GM18861 (cell line): ENCODE results near the gene FEM1B.
A peak's percentile ranks its signal among the peaks of the same experiment; 100 is the strongest.

ENCODE experiments used
- ATAC-seq: cut with Tn5 transposase; IDR thresholded peaks from one replicate; pipeline ENCODE4 v1.9.1; 2021; ENCODE audit not compliant: unreplicated experiment

Gene FEM1B

GRCh38 chr15:68284616-68285258 is 7.2 kb downstream of the FEM1B start:
- no peak for ATAC-seq

DNA sequence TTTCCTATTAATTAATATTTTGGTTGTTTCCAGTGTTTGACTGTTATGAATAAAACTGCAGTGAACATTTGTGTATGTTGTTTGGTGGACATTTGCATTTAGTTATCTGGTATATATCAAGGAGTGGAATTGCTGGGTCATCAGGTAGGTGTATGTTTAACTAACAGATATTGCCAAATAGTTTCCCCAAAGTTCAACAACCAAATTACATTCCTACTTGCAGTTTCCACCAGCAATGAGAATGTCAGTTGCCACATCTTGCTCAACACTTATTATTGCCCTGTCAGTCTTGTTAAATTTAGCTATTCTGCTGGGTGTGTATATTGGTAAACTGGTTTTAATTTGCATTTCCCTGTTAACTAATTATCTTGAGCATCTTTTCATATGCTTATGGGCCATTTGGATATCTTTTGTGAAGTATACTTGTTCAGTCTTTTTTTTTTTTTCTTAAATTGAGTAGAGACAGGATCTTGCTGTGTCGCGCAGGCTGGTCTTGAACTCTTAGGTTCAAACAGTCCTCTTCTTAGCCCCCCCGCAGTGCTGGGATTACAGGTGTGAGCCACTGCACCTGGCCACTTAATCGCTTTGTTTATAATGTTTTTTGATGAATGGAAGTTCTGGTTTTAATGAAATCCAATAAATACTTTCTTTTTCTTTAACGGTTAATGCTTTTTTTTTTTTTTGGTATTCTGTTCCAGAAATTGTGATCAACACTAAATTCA is 7.9 kb downstream of the FEM1B start:
- ATAC-seq, result no peak

DNA sequence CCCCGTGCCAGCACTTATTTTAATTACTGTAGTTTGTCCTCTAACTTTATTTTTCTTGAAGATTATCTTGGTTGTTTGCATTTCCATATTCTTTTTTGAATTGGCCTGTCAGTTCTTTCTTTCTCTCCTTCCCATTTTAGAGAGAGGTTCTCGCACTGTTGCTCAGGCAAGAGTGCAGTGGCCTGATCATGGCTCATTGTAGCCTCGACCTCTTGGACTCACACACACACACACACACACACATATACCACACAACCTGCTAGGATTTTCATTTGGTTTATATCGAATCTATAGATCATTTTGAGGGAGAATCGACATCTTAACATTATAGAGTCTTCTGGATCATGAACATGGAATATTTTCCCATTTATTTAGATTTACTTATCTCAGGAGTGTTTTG is 8.7 kb downstream of the FEM1B start:
- no peak for ATAC-seq

DNA sequence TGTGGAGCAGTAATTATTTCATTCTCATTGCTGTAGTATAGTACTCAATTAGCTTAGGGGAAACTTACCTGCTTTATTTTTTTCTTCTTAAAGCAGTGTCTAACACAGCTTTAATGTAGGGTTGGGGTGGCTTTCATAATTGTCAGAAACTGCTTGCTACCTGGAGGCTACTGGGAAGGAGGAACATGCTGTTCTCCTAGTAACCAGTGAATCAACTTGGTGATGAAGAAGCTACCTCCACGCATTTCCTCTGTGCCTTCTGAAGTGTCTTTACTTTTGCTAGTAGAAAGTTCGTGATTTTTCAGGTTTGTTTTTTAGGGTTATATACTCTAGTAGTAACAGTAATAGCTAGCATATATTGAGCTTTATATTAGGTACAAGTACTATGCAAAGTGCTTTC is 11.5 kb downstream of the FEM1B start:
- ATAC-seq, result no peak

DNA sequence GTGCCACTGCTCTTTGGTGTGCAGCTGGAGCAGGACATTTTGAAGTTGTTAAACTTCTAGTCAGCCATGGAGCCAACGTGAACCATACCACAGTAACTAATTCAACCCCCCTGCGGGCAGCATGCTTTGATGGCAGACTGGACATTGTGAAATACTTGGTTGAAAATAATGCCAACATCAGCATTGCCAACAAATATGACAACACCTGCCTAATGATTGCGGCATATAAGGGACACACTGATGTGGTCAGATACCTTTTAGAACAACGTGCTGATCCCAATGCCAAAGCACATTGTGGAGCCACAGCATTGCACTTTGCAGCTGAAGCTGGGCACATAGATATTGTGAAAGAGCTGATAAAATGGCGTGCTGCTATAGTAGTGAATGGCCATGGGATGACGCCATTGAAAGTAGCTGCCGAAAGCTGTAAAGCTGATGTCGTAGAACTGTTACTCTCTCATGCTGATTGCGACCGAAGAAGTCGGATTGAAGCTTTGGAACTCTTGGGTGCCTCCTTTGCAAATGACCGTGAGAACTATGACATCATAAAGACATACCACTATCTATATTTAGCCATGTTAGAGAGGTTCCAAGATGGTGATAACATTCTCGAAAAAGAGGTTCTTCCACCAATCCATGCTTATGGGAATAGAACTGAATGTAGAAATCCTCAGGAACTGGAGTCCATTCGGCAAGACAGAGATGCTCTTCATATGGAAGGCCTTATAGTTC is 12.2 kb downstream of the FEM1B start:
- ATAC-seq, result no peak

GRCh38 chr15:68290715-68291114 is 13.2 kb downstream of the FEM1B start:
- ATAC-seq, result no peak

DNA sequence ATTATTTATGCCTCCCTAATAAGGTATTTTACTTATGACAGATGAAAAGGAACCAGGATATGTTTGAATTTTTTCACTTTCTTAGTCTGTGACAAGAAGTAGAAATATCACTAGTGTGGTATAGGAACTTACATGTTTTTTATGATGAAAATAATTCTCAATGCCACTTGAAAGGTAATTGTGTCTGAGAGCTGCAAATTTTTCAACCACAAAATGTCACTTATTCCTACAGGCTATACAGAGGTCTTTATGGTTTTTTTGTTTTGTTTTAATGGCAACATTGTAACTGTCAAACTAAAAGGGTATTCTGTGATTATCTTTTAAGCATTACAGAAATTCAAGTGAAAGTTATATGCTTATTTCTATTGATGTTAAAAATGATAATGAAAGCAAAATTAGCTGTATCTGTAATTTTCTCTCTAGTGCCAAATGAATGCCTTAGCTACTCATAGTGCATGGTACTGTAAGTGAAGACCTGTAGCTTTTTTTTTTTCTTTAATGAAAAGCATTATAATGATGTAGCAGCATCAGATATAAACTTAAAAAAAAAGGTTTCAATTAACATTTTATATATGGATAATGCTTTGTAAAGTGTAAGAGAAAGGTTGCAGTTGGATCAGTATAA is 14.7 kb downstream of the FEM1B start:
- no peak for ATAC-seq

GRCh38 chr15:68292967-68293366 is 15.4 kb downstream of the FEM1B start:
- ATAC-seq, result no peak

GRCh38 chr15:68295014-68295805 is 17.7 kb downstream of the FEM1B start:
- no peak for ATAC-seq

DNA sequence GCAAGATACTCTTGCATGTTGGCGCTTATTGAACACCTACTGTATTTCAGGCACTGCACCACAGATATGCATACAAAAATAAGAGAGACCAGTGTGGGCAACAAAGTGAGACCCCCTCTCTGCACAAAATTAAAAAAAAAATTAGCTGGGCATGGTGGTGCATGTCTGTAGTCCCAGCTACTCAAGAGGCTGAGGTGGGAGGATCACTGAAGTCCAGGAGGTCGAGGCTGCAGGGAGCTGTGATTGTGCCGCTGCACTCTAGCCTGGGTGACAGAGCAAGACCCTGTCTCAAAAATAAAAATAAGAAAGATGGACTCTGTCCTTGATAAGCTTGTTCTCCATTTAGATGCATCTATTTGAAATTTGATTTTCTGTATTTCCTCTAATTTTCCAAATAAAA is 20.8 kb downstream of the FEM1B start:
- no peak for ATAC-seq

DNA sequence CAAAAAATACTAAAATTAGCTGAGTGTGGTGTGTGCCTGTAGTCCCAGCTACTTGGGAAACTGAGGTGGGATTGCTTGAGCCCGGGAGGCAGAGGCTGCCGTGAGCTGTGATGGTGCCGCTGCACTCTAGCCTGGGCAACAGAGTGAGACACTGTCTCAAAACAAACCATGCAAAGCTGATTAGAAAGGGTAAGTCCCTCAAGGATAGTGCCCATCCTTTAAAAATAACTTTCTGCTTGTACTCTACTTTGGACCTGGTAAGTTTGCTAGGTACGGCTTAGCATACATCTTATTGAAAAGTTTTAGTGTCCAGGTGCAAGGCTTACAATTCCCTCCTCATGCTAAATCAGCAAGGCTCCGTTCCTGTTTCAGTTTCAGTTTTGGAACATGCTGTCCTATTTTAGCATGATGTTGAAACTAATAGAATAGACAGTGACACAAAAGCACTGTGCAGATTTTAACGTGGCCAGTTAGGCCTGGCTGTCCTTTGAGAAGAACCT is 21.4 kb downstream of the FEM1B start:
- peak; percentile 82 for ATAC-seq

DNA sequence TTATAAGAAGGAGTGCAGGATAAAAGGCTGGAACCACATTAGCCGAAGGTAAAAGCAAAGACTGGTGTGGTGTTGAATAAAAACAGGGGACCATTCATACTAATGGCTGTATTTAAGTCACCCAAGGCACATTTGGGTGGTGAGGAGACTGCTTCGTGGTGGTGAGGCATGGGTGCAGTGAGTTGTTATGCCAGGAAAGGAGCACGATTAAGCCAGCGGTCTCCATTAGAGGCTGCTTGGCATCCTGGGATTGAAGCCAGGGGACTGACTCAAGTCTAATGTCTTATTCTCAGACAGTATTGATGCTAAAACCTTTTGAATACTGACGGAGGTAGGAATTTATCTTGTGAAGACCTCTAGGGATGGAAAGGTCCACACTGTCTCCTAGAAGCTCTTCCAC is 21.9 kb downstream of the FEM1B start:
- ATAC-seq, result no peak

- no peak for ATAC-seq
Measured at GRCh38 chr15:68300115-68300940, 22.8 kb downstream of the FEM1B start.

DNA sequence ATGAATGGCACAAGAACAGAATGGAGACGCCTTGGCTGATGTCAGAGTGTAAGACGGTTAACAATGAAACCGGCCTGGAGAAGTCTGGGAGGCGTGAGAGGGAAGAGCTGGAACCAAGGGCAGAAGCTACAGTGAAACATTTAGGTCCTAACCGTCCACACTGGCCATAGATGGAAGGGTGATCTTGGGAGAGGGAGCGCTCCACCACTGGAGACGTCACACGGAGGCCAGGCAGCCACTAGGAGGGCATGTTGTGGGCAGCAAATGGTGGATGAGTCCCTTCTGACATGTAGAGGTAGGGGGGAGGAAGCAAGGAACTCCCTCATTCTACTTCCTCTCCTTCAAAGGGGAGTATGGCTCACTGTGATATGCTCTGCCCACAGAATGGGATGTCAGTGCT is 23.8 kb downstream of the FEM1B start:
- no peak for ATAC-seq

GRCh38 chr15:68302729-68303128 is 25.2 kb downstream of the FEM1B start:
- ATAC-seq, result no peak

GRCh38 chr15:68303134-68303533 is 25.6 kb downstream of the FEM1B start:
- ATAC-seq, result no peak

DNA sequence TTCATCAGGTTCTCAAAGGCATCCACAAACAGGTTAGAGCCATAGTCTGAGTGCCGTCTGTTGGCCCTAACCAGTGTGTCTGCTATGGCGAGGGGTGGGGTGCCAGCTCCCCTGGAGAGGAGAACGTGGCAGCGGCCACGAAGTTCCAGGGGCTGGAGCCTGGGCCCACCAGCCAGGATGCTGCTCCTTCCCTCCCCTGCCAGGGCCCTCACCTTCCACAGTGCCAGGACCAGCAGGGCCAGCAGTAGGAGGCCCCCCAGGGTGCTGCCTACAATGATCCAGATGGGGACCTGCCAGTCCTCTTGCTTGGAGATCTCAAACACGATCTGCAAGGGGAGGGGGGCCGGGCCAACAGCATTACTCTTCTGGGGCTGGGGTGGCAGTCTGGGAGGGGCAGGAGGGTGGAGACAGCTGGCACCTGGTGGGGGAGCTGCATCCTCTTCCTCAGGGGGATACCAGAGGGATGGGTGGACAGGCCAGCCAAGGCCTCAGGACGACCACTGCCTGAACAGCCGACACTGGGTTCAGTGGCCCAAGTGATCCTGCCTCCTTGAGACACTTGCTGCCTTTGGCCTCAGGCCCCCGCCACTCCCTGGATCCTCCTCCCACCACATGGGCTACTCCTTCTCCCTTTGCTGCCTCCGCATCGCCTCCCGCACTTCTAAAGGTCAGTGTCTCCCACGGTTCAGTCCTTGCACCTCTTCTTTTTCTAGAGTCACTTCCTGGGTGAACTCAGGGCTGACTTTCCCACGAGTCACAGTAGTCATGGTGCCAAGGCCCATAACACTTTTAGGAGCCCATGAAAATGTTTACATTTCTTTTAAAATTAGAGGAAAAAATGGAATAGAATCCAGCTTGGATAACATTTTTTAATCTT is 26.3 kb downstream of the FEM1B start:
- no peak for ATAC-seq

DNA sequence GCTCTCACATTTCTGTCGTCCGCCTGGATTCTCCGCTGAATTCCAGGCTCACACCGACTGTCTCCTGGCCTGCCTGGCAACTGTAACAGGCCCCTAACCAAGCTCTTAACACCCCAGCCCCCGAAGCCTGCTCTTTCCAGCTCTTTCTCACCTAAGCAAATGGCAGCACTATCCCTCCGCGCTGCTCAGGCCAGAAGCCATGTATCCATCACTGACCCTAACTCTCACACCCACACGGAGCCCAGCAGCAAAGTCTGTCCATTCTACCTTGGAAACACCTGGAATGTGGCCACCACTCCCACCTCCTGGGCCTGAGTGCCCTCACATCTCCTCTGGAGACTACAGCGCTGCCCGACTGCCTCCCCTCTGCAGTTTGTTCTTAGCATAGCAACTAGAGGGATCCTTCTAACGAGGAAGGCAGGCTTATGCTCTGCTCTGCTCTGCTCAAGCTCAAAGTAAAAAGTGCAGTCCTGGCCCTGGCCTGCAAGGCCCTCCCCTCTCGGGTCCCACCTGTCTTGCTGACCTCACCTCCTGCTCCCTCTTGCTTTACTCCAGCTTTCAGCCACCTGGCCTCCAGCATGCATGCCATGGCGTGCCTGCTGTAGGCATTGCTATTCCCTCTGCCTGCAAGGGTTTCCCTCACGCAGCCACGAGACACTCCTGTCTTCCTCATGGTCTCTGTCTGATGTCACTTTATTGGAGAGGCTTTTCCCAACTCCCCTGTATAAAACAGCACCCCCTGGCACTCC is 27.2 kb downstream of the FEM1B start:
- ATAC-seq, result no peak
